WTC11 (cell line): Measurements from ENCODE around the gene TDRD3.

Source experiments
- ZNF232 ChIP-seq: sonication (generic); formaldehyde crosslinking; IDR thresholded peaks from 2 replicates; pipeline ENCODE4 v1.8.0; 2022; ENCODE audit warnings: mild to moderate bottlenecking, missing genetic modification reagents
- TF ChIP-seq, protein P1 (sequence below): sonication (generic); formaldehyde crosslinking; IDR thresholded peaks from 2 replicates; pipeline ENCODE4 v1.8.0; 2022; ENCODE audit warnings: mild to moderate bottlenecking, missing genetic modification reagents
- TF ChIP-seq, protein P2 (sequence below): sonication (generic); formaldehyde crosslinking; IDR thresholded peaks from 2 replicates; pipeline ENCODE4 v1.8.1; 2023; ENCODE audit warnings: mild to moderate bottlenecking, missing genetic modification reagents, moderate library complexity
- TF ChIP-seq, protein P3 (sequence below): fragments of 200-600 bp; IDR thresholded peaks from 2 replicates; pipeline ENCODE4 v1.8.0; 2022; ENCODE audit warnings: antibody characterized with exemption

DNA sequence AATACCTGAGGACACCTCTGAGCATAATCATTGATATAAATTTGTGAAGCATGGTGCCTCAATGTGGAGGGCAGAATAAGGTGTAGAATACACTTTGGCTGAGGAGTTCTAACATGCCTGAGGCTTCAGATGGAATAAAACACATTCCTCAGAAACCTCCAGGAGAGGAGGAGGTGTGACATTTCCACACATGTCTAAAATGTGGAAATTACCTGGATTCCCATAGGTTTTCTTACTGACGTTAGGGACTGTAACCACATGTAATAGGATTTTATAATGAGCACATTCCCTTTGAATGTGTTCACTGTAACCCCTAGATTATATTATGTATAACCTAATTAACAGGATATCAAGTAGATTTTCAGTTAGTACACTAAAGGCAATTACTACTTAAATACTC, 226.1 kb downstream of the TDRD3 start:
- TF ChIP-seq, protein P1, sequence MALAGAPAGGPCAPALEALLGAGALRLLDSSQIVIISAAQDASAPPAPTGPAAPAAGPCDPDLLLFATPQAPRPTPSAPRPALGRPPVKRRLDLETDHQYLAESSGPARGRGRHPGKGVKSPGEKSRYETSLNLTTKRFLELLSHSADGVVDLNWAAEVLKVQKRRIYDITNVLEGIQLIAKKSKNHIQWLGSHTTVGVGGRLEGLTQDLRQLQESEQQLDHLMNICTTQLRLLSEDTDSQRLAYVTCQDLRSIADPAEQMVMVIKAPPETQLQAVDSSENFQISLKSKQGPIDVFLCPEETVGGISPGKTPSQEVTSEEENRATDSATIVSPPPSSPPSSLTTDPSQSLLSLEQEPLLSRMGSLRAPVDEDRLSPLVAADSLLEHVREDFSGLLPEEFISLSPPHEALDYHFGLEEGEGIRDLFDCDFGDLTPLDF (CRISPR knock-in tag) = no peak
- TF ChIP-seq, protein P2, sequence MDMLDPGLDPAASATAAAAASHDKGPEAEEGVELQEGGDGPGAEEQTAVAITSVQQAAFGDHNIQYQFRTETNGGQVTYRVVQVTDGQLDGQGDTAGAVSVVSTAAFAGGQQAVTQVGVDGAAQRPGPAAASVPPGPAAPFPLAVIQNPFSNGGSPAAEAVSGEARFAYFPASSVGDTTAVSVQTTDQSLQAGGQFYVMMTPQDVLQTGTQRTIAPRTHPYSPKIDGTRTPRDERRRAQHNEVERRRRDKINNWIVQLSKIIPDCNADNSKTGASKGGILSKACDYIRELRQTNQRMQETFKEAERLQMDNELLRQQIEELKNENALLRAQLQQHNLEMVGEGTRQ (CRISPR knock-in tag) = no peak
- TF ChIP-seq, protein P3, sequence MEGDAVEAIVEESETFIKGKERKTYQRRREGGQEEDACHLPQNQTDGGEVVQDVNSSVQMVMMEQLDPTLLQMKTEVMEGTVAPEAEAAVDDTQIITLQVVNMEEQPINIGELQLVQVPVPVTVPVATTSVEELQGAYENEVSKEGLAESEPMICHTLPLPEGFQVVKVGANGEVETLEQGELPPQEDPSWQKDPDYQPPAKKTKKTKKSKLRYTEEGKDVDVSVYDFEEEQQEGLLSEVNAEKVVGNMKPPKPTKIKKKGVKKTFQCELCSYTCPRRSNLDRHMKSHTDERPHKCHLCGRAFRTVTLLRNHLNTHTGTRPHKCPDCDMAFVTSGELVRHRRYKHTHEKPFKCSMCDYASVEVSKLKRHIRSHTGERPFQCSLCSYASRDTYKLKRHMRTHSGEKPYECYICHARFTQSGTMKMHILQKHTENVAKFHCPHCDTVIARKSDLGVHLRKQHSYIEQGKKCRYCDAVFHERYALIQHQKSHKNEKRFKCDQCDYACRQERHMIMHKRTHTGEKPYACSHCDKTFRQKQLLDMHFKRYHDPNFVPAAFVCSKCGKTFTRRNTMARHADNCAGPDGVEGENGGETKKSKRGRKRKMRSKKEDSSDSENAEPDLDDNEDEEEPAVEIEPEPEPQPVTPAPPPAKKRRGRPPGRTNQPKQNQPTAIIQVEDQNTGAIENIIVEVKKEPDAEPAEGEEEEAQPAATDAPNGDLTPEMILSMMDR = no peak
- no peak for TF ChIP-seq ZNF232 (CRISPR knock-in tag)
